Neuronal stem cell (in vitro differentiated cells): ENCODE results near the gene CD58.

Experiments used
- DNase-seq: peaks from one replicate; pipeline ENCODE4 v3.0.0-alpha.2; 2013; ENCODE audit warnings: low spot score
- H2AFZ ChIP-seq: one replicate; pipeline ENCODE4 v1.6.1; 2013; ENCODE audit warnings: mild to moderate bottlenecking, low read length, inconsistent platforms
- H2AK5ac ChIP-seq: 2 replicates; pipeline ENCODE4 v1.6.1; 2013; ENCODE audit warnings: low read depth, mild to moderate bottlenecking, inconsistent platforms, low read length, moderate library complexity, mixed read lengths
- H2BK120ac ChIP-seq: 2 replicates; pipeline ENCODE4 v1.6.1; 2013; ENCODE audit warnings: low read depth, mild to moderate bottlenecking, inconsistent platforms, low read length, moderate library complexity, mixed read lengths
- H2BK12ac ChIP-seq: one replicate; pipeline ENCODE4 v1.6.1; 2013; ENCODE audit warnings: low read length, inconsistent platforms
- H2BK15ac ChIP-seq: 2 replicates; pipeline ENCODE4 v1.6.1; 2013; ENCODE audit warnings: mild to moderate bottlenecking, low read length, inconsistent platforms, mixed read lengths
- H2BK5ac ChIP-seq: one replicate; pipeline ENCODE4 v1.6.1; 2013; ENCODE audit warnings: inconsistent platforms, mild to moderate bottlenecking, low read length, moderate library complexity
- H3K14ac ChIP-seq: one replicate; pipeline ENCODE4 v1.6.1; 2013; ENCODE audit warnings: low read length, inconsistent platforms
- H3K18ac ChIP-seq: 2 replicates; pipeline ENCODE4 v1.6.1; 2013; ENCODE audit warnings: low read length, inconsistent platforms
- H3K23ac ChIP-seq: 2 replicates; pipeline ENCODE4 v1.6.1; 2013; ENCODE audit warnings: low read depth, mild to moderate bottlenecking, mixed read lengths, low read length, inconsistent platforms; ENCODE audit not compliant: poor library complexity
- H3K27ac ChIP-seq: replicated peaks from 3 replicates; pipeline ENCODE4 v1.5.1; 2013; ENCODE audit warnings: low read length, inconsistent platforms
- H3K27me3 ChIP-seq, 3 experiments: 2 replicates each; pipeline ENCODE4 v1.6.1; 2013; ENCODE audit warnings: low read length in 3 of 3, mild to moderate bottlenecking in 2 of 3, inconsistent platforms in 1 of 3, low read depth in 1 of 3, mixed read lengths in 1 of 3, moderate library complexity in 1 of 3; ENCODE audit not compliant: control insufficient read depth in 3 of 3, insufficient read depth in 3 of 3
- H3K36me3 ChIP-seq, 2 donors: replicated peaks in 1 of 2; 2 replicates each; pipeline ENCODE4 v1.6.1; 2013; ENCODE audit warnings: low read length in 2 of 2; ENCODE audit not compliant: control insufficient read depth in 2 of 2, insufficient read depth in 2 of 2
- H3K4ac ChIP-seq: 2 replicates; pipeline ENCODE4 v1.6.1; 2013; ENCODE audit warnings: inconsistent platforms, mild to moderate bottlenecking, low read length, moderate library complexity
- H3K4me1 ChIP-seq, 2 donors: 1 replicate in 1 of 2; 2 replicates in 1 of 2; pipeline ENCODE4 v1.6.1; 2013; ENCODE audit warnings: low read length in 2 of 2, low read depth in 1 of 2; ENCODE audit not compliant: control insufficient read depth in 2 of 2, insufficient read depth in 1 of 2
- H3K4me2 ChIP-seq: one replicate; pipeline ENCODE4 v1.6.1; 2013; ENCODE audit warnings: mild to moderate bottlenecking, low read length, inconsistent platforms; ENCODE audit not compliant: insufficient read depth, poor library complexity, severe bottlenecking
- H3K4me3 ChIP-seq, 2 donors: 2 replicates each; pipeline ENCODE4 v1.5.1; 2013; ENCODE audit warnings: low read length in 2 of 2, mild to moderate bottlenecking in 2 of 2, inconsistent platforms in 1 of 2, moderate library complexity in 1 of 2
- H3K79me1 ChIP-seq: one replicate; pipeline ENCODE4 v1.6.1; 2013; ENCODE audit warnings: low read depth, mild to moderate bottlenecking, inconsistent platforms, low read length, moderate library complexity
- H3K9ac ChIP-seq: one replicate; pipeline ENCODE4 v1.6.1; 2013; ENCODE audit warnings: mild to moderate bottlenecking, low read depth, low read length, inconsistent platforms; ENCODE audit not compliant: poor library complexity
- H3K9me3 ChIP-seq, 2 donors: replicated peaks in 1 of 2; 2 replicates each; pipeline versions ENCODE3 to v1.6.1; 2013; ENCODE audit warnings: low read length in 2 of 2, mild to moderate bottlenecking in 2 of 2, inconsistent platforms in 1 of 2, low read depth in 1 of 2, mixed read lengths in 1 of 2, moderate library complexity in 1 of 2; ENCODE audit not compliant: control insufficient read depth in 2 of 2, insufficient read depth in 1 of 2
- H4K8ac ChIP-seq: one replicate; pipeline ENCODE4 v1.6.1; 2013; ENCODE audit warnings: low read depth, mild to moderate bottlenecking, inconsistent platforms, low read length, moderate library complexity
- H4K91ac ChIP-seq: one replicate; pipeline ENCODE4 v1.6.1; 2013; ENCODE audit warnings: low read length, low read depth, mild to moderate bottlenecking, inconsistent platforms; ENCODE audit not compliant: poor library complexity
- WGBS, 2 donors: extraction: QIAGEN DNeasy Blood & Tissue Kit; methylation state at CpG; one replicate each; pipeline ENCODE4 v1.1.7; 2013; ENCODE audit warnings: missing lambda C conversion rate in 2 of 2, mixed read lengths in 1 of 2; ENCODE audit not compliant: insufficient read length in 2 of 2, insufficient replicate concordance in 1 of 2; ENCODE audit errors: extremely low coverage in 2 of 2; 5-methylcytosine and 5-hydroxymethylcytosine counted together

The CD58 gene

DNA sequence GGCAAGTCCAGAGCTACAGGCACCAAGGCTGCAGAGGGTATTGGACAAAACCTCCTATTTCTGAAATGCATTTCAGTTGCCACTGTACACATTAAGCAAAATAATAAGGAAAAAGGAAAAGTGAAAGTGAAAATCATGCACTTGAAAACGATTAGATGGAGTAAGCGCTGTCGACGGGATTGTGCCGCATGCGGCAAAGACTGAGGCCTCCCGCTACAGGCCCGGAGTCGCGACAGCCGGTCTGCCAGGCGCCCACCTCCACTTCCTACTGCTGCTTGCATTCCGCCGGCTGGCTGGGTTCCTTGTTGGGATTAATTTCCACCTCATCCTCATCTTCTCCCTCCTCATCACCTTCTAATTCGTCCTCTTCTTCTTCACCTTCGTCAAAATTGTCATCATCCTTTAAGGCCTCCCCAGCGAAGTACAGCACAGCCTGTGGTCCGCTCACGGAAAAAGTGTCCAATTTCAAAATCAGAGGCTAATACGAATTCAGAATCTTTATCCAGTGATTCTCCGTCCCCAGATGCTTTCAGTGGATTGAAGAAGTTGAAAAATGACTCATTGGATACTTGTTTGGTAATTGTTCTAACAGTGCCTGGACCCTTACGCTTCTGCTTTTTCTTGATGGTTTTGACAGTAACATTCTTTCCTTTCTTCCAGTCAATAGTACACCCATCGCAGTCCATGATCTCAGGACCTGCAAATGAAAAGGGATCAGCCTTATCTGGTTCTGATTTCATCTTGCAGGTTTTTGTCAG is 38.0 kb downstream of the CD58 start:
- no peaks in the 10 kb centered on the region for H3K79me1 ChIP-seq
- H3K27ac ChIP-seq: no peak overlapping the region
- H3K27me3 ChIP-seq: no peaks in the 10 kb centered on the region
- H2BK12ac ChIP-seq: no peak overlapping the region
- H4K91ac ChIP-seq: no peak overlapping the region
- no peak overlapping the region for H3K9ac ChIP-seq
- H3K4me1 ChIP-seq: no peaks in the 10 kb centered on the region
- no peak overlapping the region for H2BK5ac ChIP-seq
- H3K4me3 ChIP-seq: no peak overlapping the region
- no peak overlapping the region for H3K18ac ChIP-seq
- no peak for DNase-seq
- H3K36me3 ChIP-seq: peaks cover 0 to 4% of the 10 kb centered on the region in 2 donors
- H4K8ac ChIP-seq: no peak overlapping the region
- no peak overlapping the region for H2BK15ac ChIP-seq
- H2AFZ ChIP-seq: no peak overlapping the region
- H3K23ac ChIP-seq: no peak overlapping the region
- no peak overlapping the region for H3K4me2 ChIP-seq
- H2AK5ac ChIP-seq: no peak overlapping the region
- no peak overlapping the region for H2BK120ac ChIP-seq
- H3K14ac ChIP-seq: no peak overlapping the region
- WGBS, 2 donors: 97% methylated on average over 2 of the region's 23 CpGs; no CpG with 5 or more reads in 1 of the 2 donors
- peaks cover 0 to 2% of the 10 kb centered on the region in 2 donors for H3K9me3 ChIP-seq
- no peak overlapping the region for H3K4ac ChIP-seq

DNA sequence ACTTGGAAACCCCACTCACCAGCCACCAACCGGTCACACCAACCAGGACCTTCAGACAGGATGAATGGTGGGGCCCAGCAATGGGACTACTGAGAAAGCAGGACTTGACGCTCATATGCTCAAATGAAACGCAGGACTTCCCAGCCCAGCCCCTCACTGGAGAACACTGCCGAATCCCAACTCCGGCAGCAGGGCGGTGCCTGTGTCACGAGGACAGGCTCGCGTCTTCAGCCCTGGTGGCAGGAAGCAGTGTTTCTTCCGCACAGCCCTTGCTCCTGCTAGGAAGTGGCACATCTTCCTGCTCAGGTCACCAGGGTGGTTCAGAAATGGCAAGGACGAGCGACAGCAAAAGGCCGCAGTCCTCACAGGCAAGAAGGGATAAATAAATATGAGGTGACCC is 38.9 kb downstream of the CD58 start:
- no peak overlapping the region for H2AFZ ChIP-seq
- no peak overlapping the region for H4K91ac ChIP-seq
- H2BK12ac ChIP-seq: peak overlapping the region; percentile 79
- no peak overlapping the region for H3K14ac ChIP-seq
- no CpG with 5 or more reads among the region's 13 CpGs for WGBS, 2 donors
- H3K4me3 ChIP-seq: peak overlapping the region in 1 of 2 donors; percentile 38
- DNase-seq: no peak
- peaks cover 0 to 4% of the 10 kb centered on the region in 2 donors for H3K36me3 ChIP-seq
- H3K4me2 ChIP-seq: no peak overlapping the region
- H2BK15ac ChIP-seq: no peak overlapping the region
- no peak overlapping the region for H3K18ac ChIP-seq
- H2BK5ac ChIP-seq: no peak overlapping the region
- no peak overlapping the region for H2BK120ac ChIP-seq
- peak overlapping the region; percentile 33 for H4K8ac ChIP-seq
- H3K9me3 ChIP-seq: peaks cover 0 to 2% of the 10 kb centered on the region in 2 donors
- peak overlapping the region; percentile 5 for H3K23ac ChIP-seq
- no peaks in the 10 kb centered on the region for H3K27me3 ChIP-seq
- peak overlapping the region; percentile 32 for H3K9ac ChIP-seq
- H3K4ac ChIP-seq: no peak overlapping the region
- H3K27ac ChIP-seq: no peak overlapping the region
- no peak overlapping the region for H2AK5ac ChIP-seq
- no peaks in the 10 kb centered on the region for H3K79me1 ChIP-seq
- H3K4me1 ChIP-seq: no peaks in the 10 kb centered on the region

DNA sequence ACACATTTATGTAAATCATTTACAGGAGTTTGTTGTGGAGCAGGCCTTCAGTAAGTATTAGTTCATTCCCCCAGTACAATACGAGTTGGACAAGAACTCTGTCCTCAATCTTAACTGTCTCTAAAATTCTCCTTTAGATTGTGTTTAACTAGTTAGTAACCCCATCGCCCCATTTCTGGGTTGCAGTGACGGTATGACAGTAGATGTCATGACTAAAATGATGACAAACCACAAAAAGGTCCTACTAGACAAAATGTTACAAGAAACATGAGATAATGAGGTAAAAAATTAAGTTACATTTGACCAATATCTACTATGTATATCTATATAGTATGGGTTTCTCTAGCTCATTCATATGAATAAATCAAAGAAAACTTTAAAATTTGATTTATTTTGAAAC is 41.1 kb downstream of the CD58 start:
- Histone ChIP-seq H3K23ac (no peak overlapping the region), H3K36me3 (no peaks in the 10 kb centered on the region), H3K9me3 (peaks cover 0 to 2% of the 10 kb centered on the region in 2 donors), H4K91ac (no peak overlapping the region), H3K4me1 (no peaks in the 10 kb centered on the region), H2BK5ac (no peak overlapping the region), H2BK15ac (no peak overlapping the region), H3K27ac (no peak overlapping the region), H2BK120ac (no peak overlapping the region), H3K14ac (no peak overlapping the region), H4K8ac (no peak overlapping the region), H2AK5ac (no peak overlapping the region), H3K4me2 (no peak overlapping the region), H3K9ac (no peak overlapping the region), H3K27me3 (no peaks in the 10 kb centered on the region), H3K79me1 (no peaks in the 10 kb centered on the region), H3K4me3 (no peak overlapping the region), H2AFZ (no peak overlapping the region), H3K18ac (no peak overlapping the region), H2BK12ac (no peak overlapping the region), H3K4ac (no peak overlapping the region)
- DNase-seq: no peak
- WGBS, 2 donors: no CpG with 5 or more reads among the region's 3 CpGs

DNA sequence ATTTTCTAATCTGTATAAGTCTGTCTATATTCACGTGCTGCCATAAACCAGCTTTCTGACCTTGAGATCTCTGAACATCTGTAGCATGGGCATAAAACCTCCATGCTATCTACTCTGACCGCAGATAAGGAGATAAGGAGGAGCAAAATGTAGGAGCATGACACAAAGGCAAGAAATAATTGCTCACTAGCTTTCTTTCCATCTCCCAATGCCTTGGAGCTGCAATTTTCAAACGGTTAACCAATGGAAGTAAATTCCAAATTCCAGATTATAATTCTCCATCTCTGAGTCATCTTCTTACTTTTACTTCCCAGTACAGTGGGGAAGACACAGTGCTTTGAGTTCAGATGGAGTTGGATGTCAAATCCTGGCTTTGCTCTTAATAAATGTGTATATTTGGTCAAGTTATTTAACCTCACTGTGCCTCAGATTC is 41.6 kb downstream of the CD58 start:
- no peak overlapping the region for H3K27ac ChIP-seq
- no peak for DNase-seq
- H3K4me1 ChIP-seq: no peaks in the 10 kb centered on the region
- no peak overlapping the region for H2AK5ac ChIP-seq
- H3K14ac ChIP-seq: no peak overlapping the region
- no peak overlapping the region for H4K91ac ChIP-seq
- H2AFZ ChIP-seq: no peak overlapping the region
- WGBS, 2 donors: no CpG with 5 or more reads among the region's 3 CpGs
- H2BK15ac ChIP-seq: no peak overlapping the region
- H2BK12ac ChIP-seq: no peak overlapping the region
- H4K8ac ChIP-seq: no peak overlapping the region
- no peak overlapping the region for H3K23ac ChIP-seq
- no peak overlapping the region for H3K4me3 ChIP-seq
- H3K4ac ChIP-seq: no peak overlapping the region
- H3K36me3 ChIP-seq: no peaks in the 10 kb centered on the region
- no peak overlapping the region for H3K9ac ChIP-seq
- H2BK120ac ChIP-seq: no peak overlapping the region
- H3K79me1 ChIP-seq: no peaks in the 10 kb centered on the region
- H3K18ac ChIP-seq: no peak overlapping the region
- H3K4me2 ChIP-seq: no peak overlapping the region
- H3K9me3 ChIP-seq: peaks cover 0 to 2% of the 10 kb centered on the region in 2 donors
- H3K27me3 ChIP-seq: no peaks in the 10 kb centered on the region
- no peak overlapping the region for H2BK5ac ChIP-seq
